K562 (cell line): ENCODE measurements around the gene RDH5. TPM values are rescaled to one million over a fixed set of nuclear protein-coding genes. Genes with fewer than 3 reads are reported as not detected.

Experiments
- ATF7 ChIP-seq: fragments of 450-650 bp; IDR thresholded peaks from 2 replicates; pipeline ENCODE4 v1.7.1; 2014; ENCODE audit warnings: mild to moderate bottlenecking, moderate library complexity
- CBFA2T2 ChIP-seq: fragments of 450-650 bp; conservative IDR thresholded peaks from 2 replicates; pipeline ENCODE4 v1.6.1; 2017; ENCODE audit warnings: mild to moderate bottlenecking
- CGGBP1 ChIP-seq: fragments of 250-450 bp; sonication (Bioruptor Pico); IDR thresholded peaks from 2 replicates; pipeline ENCODE4 v1.9.0; 2021; ENCODE audit warnings: mild to moderate bottlenecking
- CTBP1 ChIP-seq: fragments of 450-650 bp; IDR thresholded peaks from 2 replicates; pipeline ENCODE4 v1.6.1; 2016; ENCODE audit warnings: borderline replicate concordance
- CXXC5 ChIP-seq: fragments of 250-450 bp; sonication (Bioruptor Pico); IDR thresholded peaks from 2 replicates; pipeline ENCODE4 v1.8.0; 2022; ENCODE audit warnings: inconsistent platforms, mild to moderate bottlenecking, moderate library complexity
- HDGF ChIP-seq: fragments of 450-650 bp; IDR thresholded peaks from 2 replicates; pipeline ENCODE4 v1.6.1; 2016
- HINFP ChIP-seq: fragments of 450-650 bp; conservative IDR thresholded peaks from 2 replicates; pipeline ENCODE4 v1.6.1; 2016; ENCODE audit warnings: missing genetic modification characterization, low read depth, mild to moderate bottlenecking, control low read depth, missing compliant biosample characterization
- MITF ChIP-seq: IDR thresholded peaks from 2 replicates; pipeline ENCODE4 v1.6.1; 2014; ENCODE audit warnings: antibody characterized with exemption
- NCOR1 ChIP-seq: fragments of 450-650 bp; IDR thresholded peaks from 2 replicates; pipeline ENCODE4 v1.6.1; 2016; ENCODE audit warnings: mild to moderate bottlenecking, moderate library complexity
- NEUROD1 ChIP-seq: fragments of 150-350 bp; IDR thresholded peaks from 2 replicates; pipeline ENCODE4 v1.6.1; 2014; ENCODE audit warnings: borderline replicate concordance, low read length, low read depth; ENCODE audit not compliant: partially characterized antibody
- POLR2A ChIP-seq: fragments of 450-650 bp; conservative IDR thresholded peaks from 2 replicates; pipeline ENCODE4 v1.6.1; 2016
- SIN3A ChIP-seq, 2 experiments: fragments of 150-350 bp in 1 of 2; IDR thresholded peaks; 2 replicates each; pipeline ENCODE4 v1.6.1; 2011 to 2016; ENCODE audit warnings: borderline replicate concordance in 2 of 2, low read depth in 2 of 2, low read length in 2 of 2, mild to moderate bottlenecking in 2 of 2, moderate library complexity in 2 of 2; ENCODE audit not compliant: control insufficient read depth in 1 of 2
- SMARCC2 ChIP-seq: fragments of 450-650 bp; IDR thresholded peaks from 2 replicates; pipeline ENCODE4 v1.6.1; 2017; ENCODE audit warnings: antibody characterized with exemption, moderate library complexity, mild to moderate bottlenecking, low read depth
- SOX6 ChIP-seq: fragments of 450-650 bp; IDR thresholded peaks from 2 replicates; pipeline ENCODE4 v1.6.1; 2014; ENCODE audit warnings: mild to moderate bottlenecking
- TAF7 ChIP-seq: fragments of 450-650 bp; IDR thresholded peaks from 2 replicates; pipeline ENCODE4 v1.6.1; 2016; ENCODE audit warnings: missing genetic modification characterization, missing compliant biosample characterization
- TEAD4 ChIP-seq, 2 experiments: sonication (generic) in 1 of 2; formaldehyde crosslinking in 1 of 2; IDR thresholded peaks; 2 replicates each; pipeline versions ENCODE4 v1.6.1 to v1.8.0; 2012 to 2022; ENCODE audit warnings: borderline replicate concordance in 1 of 2, inconsistent platforms in 1 of 2, low read length in 1 of 2, mild to moderate bottlenecking in 1 of 2, missing genetic modification reagents in 1 of 2
- ZBTB5 ChIP-seq: fragments of 450-650 bp; IDR thresholded peaks from 2 replicates; pipeline ENCODE4 v1.6.1; 2017; ENCODE audit warnings: antibody characterized with exemption
- ZNF263 ChIP-seq: sonication (generic); formaldehyde crosslinking; IDR thresholded peaks from 2 replicates; pipeline ENCODE4 v1.8.0; 2022; ENCODE audit warnings: mild to moderate bottlenecking, missing genetic modification reagents, borderline replicate concordance
- ZNF512 ChIP-seq: IDR thresholded peaks from 2 replicates; pipeline ENCODE4 v1.6.1; 2016; ENCODE audit warnings: missing genetic modification characterization, missing compliant biosample characterization
- ZNF584 ChIP-seq: fragments of 200-800 bp; sonication (Bioruptor generic); IDR thresholded peaks from 2 replicates; pipeline ENCODE4 v1.6.1; 2016; ENCODE audit warnings: low read depth, mild to moderate bottlenecking, missing genetic modification characterization, missing compliant biosample characterization
- ZNF586 ChIP-seq: fragments of 450-650 bp; formaldehyde crosslinking; conservative IDR thresholded peaks from 2 replicates; pipeline ENCODE4 v1.4.0; 2020; ENCODE audit warnings: mild to moderate bottlenecking, moderate library complexity
- ZNF785 ChIP-seq: fragments of 250-450 bp; sonication (Bioruptor Pico); IDR thresholded peaks from 2 replicates; pipeline ENCODE4 v1.4.0; 2020; ENCODE audit warnings: mild to moderate bottlenecking
- polyA plus RNA-seq, 8 experiments: library from polyadenylated mRNA; depleted of rRNA in 4 of 8; stranded (reverse) in 5 of 8; unstranded in 3 of 8; fragments of >200 nt; fragmentation: Nextera tagmentation in 2 of 8; fragmentation: Illumina TruSeq in 1 of 8; extraction: Ambion mirVana in 2 of 8; extraction: Trizol in 1 of 8; gene quantifications; 2 replicates each; pipeline versions ENCODE4 v1.2.1 to v1.2.3, GENCODE V29; 2011 to 2014; ENCODE audit warnings: inconsistent platforms in 1 of 8, missing spikeins in 1 of 8
- total RNA-seq, 7 experiments: library from RNA; depleted of rRNA in 6 of 7; stranded (reverse); fragments of >200 nt in 6 of 7; fragmentation: Illumina TruSeq in 2 of 7; extraction: Trizol in 2 of 7; gene quantifications; 2 replicates each; pipeline versions ENCODE4 v1.2.1 to v1.2.3, GENCODE V29; 2011 to 2021; ENCODE audit warnings: low replicate concordance in 1 of 7

The RDH5 gene
- total and polyA plus RNA-seq, 9 of the 15 experiments (the other 6 are each of a cell fraction or from before 2014, with no cell fraction given) = 0.28 to 2.0 (median 1.1) TPM; not detected in 1

GRCh38 chr12:55727643-55728185, 7.5 kb downstream of the RDH5 start (continued):
- peak; percentile 8 to 57; a peak in 1 of 4 replicates for TF ChIP-seq SIN3A (IDR thresholded peaks at IDR 0.05; ENCODE audit: borderline replicate concordance in 2 of 2, control insufficient read depth in 1 of 2, low read depth in 2 of 2, low read length in 2 of 2)
- TF ChIP-seq CBFA2T2 = no peak
- TF ChIP-seq NEUROD1 = peak; percentile 17
- TF ChIP-seq ZNF512 = no peak
- TF ChIP-seq ZNF785 (CRISPR knock-in tag) = no peak
- peak; percentile 32; the same call in 1 of the 2 replicates for TF ChIP-seq TAF7 (tag)
- no peak for TF ChIP-seq SOX6
- TF ChIP-seq SMARCC2 = no peak
- TF ChIP-seq CGGBP1 (CRISPR knock-in tag) = no peak
- TF ChIP-seq CTBP1 = peak; percentile 69; the same call in 1 of the 2 replicates
- TF ChIP-seq ZBTB5 = no peak
- TF ChIP-seq NCOR1 = peak; percentile 68
- TF ChIP-seq ATF7 = peak; percentile 48
- TF ChIP-seq CXXC5 (CRISPR knock-in tag) = peak; percentile 19; the same call in 1 of the 2 replicates
- no peak for TF ChIP-seq ZNF584 (CRISPR knock-in tag)
- peak; percentile 59 for TF ChIP-seq POLR2A
- peak; percentile 95 for TF ChIP-seq MITF
- TF ChIP-seq ZNF263 (CRISPR knock-in tag) = peak; percentile 81
- no peak for TF ChIP-seq HINFP (tag)
- TF ChIP-seq TEAD4 (IDR thresholded peaks at IDR 0.05; ENCODE audit: low read length) = peak; percentile 11; the same call in 1 of the 2 replicates
- TF ChIP-seq TEAD4 (CRISPR knock-in tag; IDR thresholded peaks at IDR 0.05; ENCODE audit: borderline replicate concordance) = no peak
- TF ChIP-seq HDGF = peak; percentile 83; the same call in 1 of the 2 replicates
- no peak for TF ChIP-seq ZNF586 (CRISPR knock-in tag)
